ENCODE measurements around the gene SFTPD.

DNA sequence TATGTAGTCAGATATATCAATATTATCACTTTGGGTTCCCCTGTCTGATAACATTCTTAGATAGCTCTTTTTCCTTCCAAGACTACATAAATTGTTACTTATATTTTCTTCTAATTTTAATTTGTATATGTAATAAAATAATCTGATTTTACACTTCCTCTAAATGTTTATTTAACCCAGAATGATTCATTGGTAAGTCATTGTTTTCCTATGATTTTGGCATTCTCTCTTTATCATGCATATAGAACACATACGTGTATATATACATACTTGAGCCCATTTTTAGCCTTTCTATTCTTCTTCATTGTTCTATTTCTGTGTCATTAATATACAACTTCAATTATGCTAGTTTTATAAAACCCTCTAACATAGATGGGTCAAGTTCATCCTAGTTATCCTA is 16.6 kb downstream of the SFTPD start:
- TF ChIP-seq POLR2A (IDR thresholded peaks at IDR 0.05; ENCODE audit: low read length) (no peak), GATA1 (IDR thresholded peaks at IDR 0.05; ENCODE audit: low read depth, low read length) (no peak)
